Type B pancreatic cell (in vitro differentiated cells): Measurements from ENCODE around the gene TSSC4. TPM values are rescaled to one million over a fixed set of nuclear protein-coding genes. Genes with fewer than 3 reads are reported as not detected.
A peak's percentile ranks its signal among the peaks of the same experiment; 100 is the strongest.

Experiments
- DNase-seq: peaks from one replicate; pipeline ENCODE4 v3.0.0; 2021; ENCODE audit warnings: mixed read lengths; ENCODE audit not compliant: unreplicated experiment; ENCODE audit errors: extremely low spot score
- H3K27ac Mint-ChIP-seq: 2 replicates; pipeline ENCODE4 v1.8.0; 2021; ENCODE audit warnings: mild to moderate bottlenecking, mixed read lengths
- H3K27me3 Mint-ChIP-seq: 2 replicates; pipeline ENCODE4 v1.8.0; 2021; ENCODE audit warnings: mixed read lengths
- H3K36me3 Mint-ChIP-seq: 2 replicates; pipeline ENCODE4 v1.8.0; 2021; ENCODE audit warnings: mixed read lengths
- H3K4me1 Mint-ChIP-seq: one replicate; pipeline ENCODE4 v1.8.0; 2021; ENCODE audit warnings: mixed read lengths; ENCODE audit not compliant: unreplicated experiment
- H3K4me3 Mint-ChIP-seq: 2 replicates; pipeline ENCODE4 v1.8.0; 2021; ENCODE audit warnings: mild to moderate bottlenecking, mixed read lengths
- H3K9me3 Mint-ChIP-seq: 2 replicates; pipeline ENCODE4 v1.8.0; 2021; ENCODE audit warnings: mixed read lengths
- CTCF ChIP-seq: fragments of 200-600 bp; sonication (generic); conservative IDR thresholded peaks from 2 replicates; pipeline ENCODE4 v1.5.0; 2021; ENCODE audit warnings: antibody characterized with exemption, mild to moderate bottlenecking
- total RNA-seq: library from RNA; stranded (reverse); gene quantifications from 2 replicates; pipeline ENCODE4 v1.2.1, GENCODE V29; 2021; ENCODE audit warnings: low replicate concordance

Gene TSSC4
- total RNA-seq, 1 donor from 2014 or later, result 59.0 TPM

- Mint-ChIP-seq H3K27ac (no peak overlapping the region), H3K27me3 (no peaks in the 10 kb centered on the region), H3K36me3 (no peaks in the 10 kb centered on the region), H3K9me3 (no peaks in the 10 kb centered on the region), H3K4me3 (no peak overlapping the region), H3K4me1 (peaks cover 4% of the 10 kb centered on the region)
- no peak for DNase-seq
- TF ChIP-seq CTCF, result no peak
Measured at GRCh38 chr11:2415601-2416380, 15.2 kb downstream of the TSSC4 start.

- Mint-ChIP-seq H3K36me3 (no peaks in the 10 kb centered on the region), H3K4me3 (no peak overlapping the region), H3K4me1 (no peaks in the 10 kb centered on the region), H3K27me3 (no peaks in the 10 kb centered on the region), H3K27ac (no peak overlapping the region), H3K9me3 (no peaks in the 10 kb centered on the region)
- TF ChIP-seq CTCF, result no peak
- DNase-seq, result no peak
Measured at GRCh38 chr11:2416765-2417164, 16.2 kb downstream of the TSSC4 start.

- H3K36me3 Mint-ChIP-seq, result no peaks in the 10 kb centered on the region
- no peak for TF ChIP-seq CTCF
- no peaks in the 10 kb centered on the region for H3K4me1 Mint-ChIP-seq
- no peaks in the 10 kb centered on the region for H3K27me3 Mint-ChIP-seq
- no peak overlapping the region for H3K27ac Mint-ChIP-seq
- H3K4me3 Mint-ChIP-seq, result no peak overlapping the region
- DNase-seq, result no peak
- no peaks in the 10 kb centered on the region for H3K9me3 Mint-ChIP-seq
Measured at GRCh38 chr11:2417856-2418692, 17.5 kb downstream of the TSSC4 start.

GRCh38 chr11:2418693-2419360, 18.3 kb downstream of the TSSC4 start:
- Mint-ChIP-seq H3K9me3 (no peaks in the 10 kb centered on the region), H3K36me3 (no peaks in the 10 kb centered on the region), H3K27me3 (no peaks in the 10 kb centered on the region), H3K27ac (no peak overlapping the region), H3K4me3 (no peak overlapping the region), H3K4me1 (no peaks in the 10 kb centered on the region)
- no peak for TF ChIP-seq CTCF
- no peak for DNase-seq

- no peak overlapping the region for H3K4me3 Mint-ChIP-seq
- H3K36me3 Mint-ChIP-seq, result no peaks in the 10 kb centered on the region
- no peaks in the 10 kb centered on the region for H3K4me1 Mint-ChIP-seq
- H3K27ac Mint-ChIP-seq, result no peak overlapping the region
- peak; percentile 92 for TF ChIP-seq CTCF
- no peaks in the 10 kb centered on the region for H3K27me3 Mint-ChIP-seq
- H3K9me3 Mint-ChIP-seq, result no peaks in the 10 kb centered on the region
- no peak for DNase-seq
Measured at GRCh38 chr11:2419638-2420501, 19.3 kb downstream of the TSSC4 start.
